ENCODE measurements around the gene SEMA3A.

GRCh38 chr7:84181628-84182027 is 13.0 kb downstream of the SEMA3A start:
- TF ChIP-seq CTCF (IDR thresholded peaks at IDR 0.05) (no peak), ZFX (IDR thresholded peaks at IDR 0.05; ENCODE audit: borderline replicate concordance) (no peak)

Data from 22Rv1 (cell line).